GM12865 (cell line): Measurements from ENCODE around the gene PMIS2.

ENCODE experiments used
- DNase-seq: peaks from one replicate; pipeline ENCODE4 v3.0.0; 2010; ENCODE audit warnings: low read depth
- H3K4me3 ChIP-seq: 2 replicates; pipeline ENCODE4 v1.5.1; 2011; ENCODE audit warnings: mild to moderate bottlenecking, low read depth, low read length, control low read depth
- TF ChIP-seq, protein P1 (sequence below): IDR thresholded peaks from 2 replicates; pipeline ENCODE4 v1.5.1; 2011; ENCODE audit warnings: low read length, control low read depth, low read depth, inconsistent platforms; ENCODE audit not compliant: insufficient read depth; ENCODE audit errors: missing control alignments

PMIS2 gene

DNA sequence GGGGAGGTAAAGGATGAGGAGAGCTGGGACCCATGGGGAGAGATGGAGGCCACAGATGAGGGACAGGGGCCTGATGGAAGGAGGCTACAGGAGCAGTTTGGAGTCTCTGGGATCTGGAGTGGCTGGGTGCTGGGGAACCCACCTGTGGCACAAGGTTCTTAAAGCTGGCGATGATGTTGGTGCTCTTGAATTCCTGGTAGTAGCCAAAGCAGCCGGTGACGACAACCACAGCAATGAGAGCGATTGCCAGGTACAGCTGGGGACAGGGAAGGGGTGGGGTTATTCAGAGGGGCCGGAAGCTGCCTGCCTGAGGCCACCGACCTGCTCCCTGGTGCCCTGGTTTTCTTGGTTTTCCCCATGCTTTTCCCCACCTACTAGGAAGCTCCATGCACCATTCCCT, 25.3 kb upstream of the PMIS2 start:
- no peak for DNase-seq
- TF ChIP-seq, protein P1, sequence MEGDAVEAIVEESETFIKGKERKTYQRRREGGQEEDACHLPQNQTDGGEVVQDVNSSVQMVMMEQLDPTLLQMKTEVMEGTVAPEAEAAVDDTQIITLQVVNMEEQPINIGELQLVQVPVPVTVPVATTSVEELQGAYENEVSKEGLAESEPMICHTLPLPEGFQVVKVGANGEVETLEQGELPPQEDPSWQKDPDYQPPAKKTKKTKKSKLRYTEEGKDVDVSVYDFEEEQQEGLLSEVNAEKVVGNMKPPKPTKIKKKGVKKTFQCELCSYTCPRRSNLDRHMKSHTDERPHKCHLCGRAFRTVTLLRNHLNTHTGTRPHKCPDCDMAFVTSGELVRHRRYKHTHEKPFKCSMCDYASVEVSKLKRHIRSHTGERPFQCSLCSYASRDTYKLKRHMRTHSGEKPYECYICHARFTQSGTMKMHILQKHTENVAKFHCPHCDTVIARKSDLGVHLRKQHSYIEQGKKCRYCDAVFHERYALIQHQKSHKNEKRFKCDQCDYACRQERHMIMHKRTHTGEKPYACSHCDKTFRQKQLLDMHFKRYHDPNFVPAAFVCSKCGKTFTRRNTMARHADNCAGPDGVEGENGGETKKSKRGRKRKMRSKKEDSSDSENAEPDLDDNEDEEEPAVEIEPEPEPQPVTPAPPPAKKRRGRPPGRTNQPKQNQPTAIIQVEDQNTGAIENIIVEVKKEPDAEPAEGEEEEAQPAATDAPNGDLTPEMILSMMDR: no peak
- H3K4me3 ChIP-seq: no peak overlapping the region

DNA sequence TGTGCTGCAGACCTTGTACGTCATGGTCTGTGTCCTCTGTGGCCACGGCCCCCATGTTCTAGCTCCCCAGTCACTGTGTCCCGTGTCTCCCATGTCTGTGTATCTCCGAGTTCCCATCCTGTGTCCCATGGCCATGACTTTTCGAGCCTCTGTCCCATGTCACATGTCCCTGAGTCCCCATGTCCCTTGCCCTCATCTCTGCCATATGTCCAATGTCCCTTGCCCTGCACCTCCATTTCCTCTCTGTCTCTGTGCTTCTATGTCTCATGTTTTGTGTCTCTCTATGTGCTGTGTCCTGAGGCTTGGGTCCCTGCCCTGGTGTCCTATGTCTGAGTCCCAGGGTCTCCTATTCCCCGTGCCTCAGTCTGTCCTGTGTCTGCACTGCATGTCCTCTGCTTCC, 24.5 kb upstream of the PMIS2 start:
- no peak overlapping the region for H3K4me3 ChIP-seq
- no peak for DNase-seq
- TF ChIP-seq, protein P1: no peak

DNA sequence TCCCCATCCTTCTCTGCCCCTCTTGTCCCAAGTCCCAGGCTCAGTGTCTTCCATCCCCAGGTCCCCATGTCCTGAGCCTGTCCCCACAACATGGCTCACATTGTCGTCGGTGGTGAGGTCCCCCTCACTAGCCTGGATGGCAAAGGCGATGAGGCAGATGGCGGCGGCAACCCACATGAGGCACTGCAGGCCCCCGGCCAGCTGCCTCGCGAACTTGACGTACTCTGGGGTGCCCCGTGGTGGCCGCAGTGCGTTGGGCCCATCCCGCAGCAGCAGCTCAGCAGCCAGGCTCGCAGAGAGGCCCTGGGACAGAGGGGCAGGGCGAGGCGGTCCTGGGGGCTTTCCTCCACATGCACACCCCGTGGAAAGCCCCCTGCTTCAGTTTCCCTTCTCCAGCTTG, 23.6 kb upstream of the PMIS2 start:
- no peak overlapping the region for H3K4me3 ChIP-seq
- DNase-seq: no peak
- TF ChIP-seq, protein P1: no peak

DNA sequence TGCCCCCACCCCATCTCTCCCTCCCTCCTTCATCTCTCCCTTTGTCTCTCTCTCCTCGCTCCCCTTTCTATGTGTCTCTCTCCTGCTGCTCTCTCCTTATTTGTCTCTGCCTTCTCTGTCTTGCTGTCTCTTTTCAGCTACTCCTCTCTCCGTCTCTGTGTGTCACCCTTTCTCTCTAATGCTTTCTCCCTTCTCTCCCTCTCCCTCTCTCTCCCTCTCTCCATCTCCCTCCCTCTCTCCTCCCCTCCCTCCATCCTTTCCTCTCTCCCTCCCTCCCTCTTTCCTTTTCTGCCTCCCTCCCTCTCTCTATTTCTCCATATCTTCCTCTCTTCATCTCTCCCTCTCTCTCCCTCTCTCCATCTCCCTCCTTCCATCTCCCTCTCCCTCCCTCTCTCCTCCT, 23.2 kb upstream of the PMIS2 start:
- TF ChIP-seq, protein P1: no peak
- H3K4me3 ChIP-seq: no peak overlapping the region
- DNase-seq: no peak

DNA sequence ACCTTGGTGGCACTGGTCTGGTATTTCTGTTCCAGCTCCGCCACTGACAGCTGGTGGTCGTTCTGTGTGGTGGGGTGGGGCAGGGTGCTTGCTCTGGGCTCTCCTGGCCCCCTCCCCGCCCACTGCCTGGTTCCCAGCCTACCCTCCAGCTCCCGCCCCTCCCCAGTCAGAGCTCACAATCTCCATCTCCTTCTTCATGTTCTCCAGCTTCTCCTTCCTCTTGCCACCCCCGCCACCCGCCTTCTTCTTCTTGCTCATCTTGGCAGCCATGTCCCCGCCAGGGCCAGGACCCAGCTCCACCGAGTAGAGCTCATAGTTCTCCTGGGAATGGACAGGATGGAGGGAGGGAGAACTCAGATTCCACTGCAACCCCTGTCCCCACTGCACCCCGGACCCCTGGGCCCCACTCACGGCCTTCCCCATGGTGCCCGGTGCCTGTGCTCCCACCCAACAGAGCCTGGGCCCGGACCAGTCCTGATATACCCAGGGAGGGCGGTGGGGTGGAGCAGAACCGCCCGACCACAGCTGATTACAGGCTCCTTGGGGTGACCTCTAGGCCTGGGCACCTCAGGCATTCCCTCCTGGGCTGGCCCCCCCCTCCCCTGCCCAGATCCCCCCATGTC, 22.7 kb upstream of the PMIS2 start, which contains the start of gene ATP4A:
Gene ATP4A (minus strand): TSS at position 452 of the 623 bp plus-strand sequence. CDS start 29 bp downstream, at position 423.
- TF ChIP-seq, protein P1: no peak
- no peak for DNase-seq
- no peak within 1 kb of the TSS for H3K4me3 ChIP-seq

DNA sequence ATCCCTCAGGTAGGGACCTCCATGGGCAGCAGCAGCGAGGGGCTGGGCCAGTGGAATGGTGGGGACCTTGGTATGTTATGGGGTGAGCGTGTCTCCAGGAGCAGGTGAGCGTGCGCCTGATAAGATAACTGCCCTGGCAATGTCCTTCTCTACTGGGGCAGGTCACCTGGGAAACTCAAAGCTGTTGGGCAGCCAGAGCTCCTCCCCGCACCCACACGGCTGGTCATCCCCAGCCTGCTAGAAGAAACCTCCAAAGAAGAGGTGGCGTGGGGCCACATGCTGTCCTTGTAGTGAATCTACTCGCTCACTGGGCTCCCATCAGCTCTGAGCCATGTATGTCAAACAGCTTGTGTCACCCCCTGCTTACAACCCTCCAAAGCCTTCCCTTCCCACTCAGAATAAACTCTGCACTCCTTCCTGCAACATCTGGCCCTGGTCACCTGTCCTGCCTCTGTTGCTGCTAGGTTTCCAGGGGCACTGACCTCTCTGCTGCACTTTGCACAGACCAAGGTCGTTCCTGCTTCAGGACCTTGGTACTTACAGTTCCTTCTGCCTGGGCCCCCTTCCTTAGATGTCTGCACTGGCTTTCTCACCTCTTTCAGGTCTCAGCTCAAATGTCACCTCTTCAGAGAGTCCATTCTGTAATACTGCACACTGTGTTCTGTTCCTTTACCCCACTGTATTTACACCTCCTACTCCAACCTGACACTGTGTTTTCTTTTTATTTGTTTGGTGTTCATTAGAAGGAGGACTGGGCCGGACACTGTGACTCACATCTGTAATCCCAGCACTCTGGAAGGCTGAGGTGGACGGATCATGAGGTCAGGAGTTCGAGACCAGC, 20.7 kb upstream of the PMIS2 start:
- TF ChIP-seq, protein P1: no peak
- H3K4me3 ChIP-seq: no peak overlapping the region
- DNase-seq: no peak
